H7 (cell line): Measurements from ENCODE around the gene C5orf58. TPM values are rescaled to one million over a fixed set of nuclear protein-coding genes. Genes with fewer than 3 reads are reported as not detected.

Experiments used
- DNase-seq: peaks from one replicate; pipeline ENCODE4 v3.0.0; 2012
- H3K27me3 ChIP-seq: 2 replicates; pipeline ENCODE4 v1.6.0; 2011; ENCODE audit warnings: mild to moderate bottlenecking, low read length; ENCODE audit not compliant: control insufficient read depth, insufficient read depth
- H3K36me3 ChIP-seq: replicated peaks from 2 replicates; pipeline ENCODE4 v1.5.1; 2011; ENCODE audit warnings: low read length; ENCODE audit not compliant: control insufficient read depth, insufficient read depth
- H3K4me3 ChIP-seq: 2 replicates; pipeline ENCODE4 v1.5.1; 2011; ENCODE audit warnings: low read depth, mild to moderate bottlenecking, control low read depth, low read length, moderate library complexity; ENCODE audit not compliant: insufficient read depth
- total RNA-seq: library from RNA; depleted of rRNA; stranded (reverse); fragments of >200 nt; shearing (Covaris generic); gene quantifications from 2 replicates; pipeline ENCODE4 v1.2.3, GENCODE V29; 2014

The C5orf58 gene
- total RNA-seq, 1 experiment from 2014 or later = 4.3 TPM

DNA sequence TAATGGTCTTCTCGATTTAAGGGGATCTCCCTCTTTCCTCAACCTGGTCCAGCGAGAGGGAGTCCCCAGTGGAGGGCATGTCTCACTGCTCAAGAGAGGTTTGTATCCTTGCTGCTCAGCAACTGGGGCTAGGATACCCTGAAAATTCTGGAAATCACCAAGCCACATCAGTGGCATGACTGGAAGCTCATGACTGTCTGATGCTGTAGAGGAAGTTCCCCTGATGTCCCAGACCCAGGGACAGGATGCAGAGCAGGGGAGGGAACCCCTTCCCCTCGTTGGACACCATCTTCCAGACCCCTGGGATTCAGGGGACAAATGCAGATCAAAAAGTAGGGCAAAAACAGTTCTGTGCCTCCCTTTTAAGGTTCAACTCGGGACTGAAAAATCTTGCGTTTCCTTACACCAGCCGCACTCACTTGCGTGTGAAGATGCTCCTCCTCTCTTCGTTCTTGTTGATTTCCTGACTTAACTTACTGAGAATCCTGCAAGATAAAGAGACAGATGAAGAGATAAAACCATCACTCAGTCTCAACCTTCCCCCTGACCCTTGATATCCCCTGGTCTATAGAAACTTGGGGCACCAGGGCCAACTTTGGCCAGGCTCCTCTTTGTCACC, 42.7 kb downstream of the C5orf58 start:
- Histone ChIP-seq H3K36me3 (no peaks in the 10 kb centered on the region), H3K27me3 (peaks cover 3% of the 10 kb centered on the region), H3K4me3 (no peak overlapping the region)
- DNase-seq = no peak

DNA sequence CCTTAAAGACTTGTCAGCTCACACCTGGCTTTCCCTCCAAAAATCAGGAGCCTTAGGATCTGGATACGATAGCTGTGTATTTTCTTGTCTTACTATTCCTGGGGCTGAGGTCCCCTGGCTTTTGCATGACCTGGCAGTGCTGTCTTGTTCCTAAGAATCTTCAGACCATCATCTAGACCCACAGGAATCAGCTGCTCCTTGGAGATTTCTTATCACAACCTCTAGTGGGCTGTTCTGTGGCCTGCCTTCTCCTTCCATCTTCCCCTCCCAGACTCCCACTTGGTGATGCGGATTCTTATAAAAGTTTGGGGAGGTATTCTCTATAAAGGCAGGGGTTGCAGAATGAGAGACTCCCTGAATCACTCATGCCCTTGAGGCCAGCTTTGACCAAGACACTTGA, 43.4 kb downstream of the C5orf58 start:
- peaks cover 3% of the 10 kb centered on the region for H3K27me3 ChIP-seq
- H3K36me3 ChIP-seq = no peaks in the 10 kb centered on the region
- no peak overlapping the region for H3K4me3 ChIP-seq
- DNase-seq = no peak

DNA sequence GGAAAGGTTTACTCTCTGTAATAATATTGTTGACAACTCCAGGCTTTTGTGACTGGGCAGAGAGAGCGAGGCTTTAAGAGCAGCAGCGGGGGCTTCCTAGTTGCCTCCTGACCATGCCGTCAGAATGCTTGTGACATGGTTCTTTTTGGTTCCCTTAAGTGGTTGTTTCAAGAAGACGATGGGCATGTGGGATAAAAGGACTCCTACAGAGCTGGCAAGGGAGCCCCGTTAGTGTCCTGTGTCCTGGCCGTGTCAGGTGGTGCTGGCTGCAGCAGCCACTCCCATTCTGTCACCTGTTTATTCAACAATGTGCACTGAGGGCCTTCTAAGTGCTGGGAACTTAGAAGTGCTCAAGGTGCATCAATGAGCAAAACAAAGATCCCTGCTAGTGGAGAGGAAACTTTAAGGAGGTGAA, 45.1 kb downstream of the C5orf58 start:
- peaks cover 3% of the 10 kb centered on the region for H3K27me3 ChIP-seq
- DNase-seq = no peak
- H3K4me3 ChIP-seq = no peak overlapping the region
- no peaks in the 10 kb centered on the region for H3K36me3 ChIP-seq

DNA sequence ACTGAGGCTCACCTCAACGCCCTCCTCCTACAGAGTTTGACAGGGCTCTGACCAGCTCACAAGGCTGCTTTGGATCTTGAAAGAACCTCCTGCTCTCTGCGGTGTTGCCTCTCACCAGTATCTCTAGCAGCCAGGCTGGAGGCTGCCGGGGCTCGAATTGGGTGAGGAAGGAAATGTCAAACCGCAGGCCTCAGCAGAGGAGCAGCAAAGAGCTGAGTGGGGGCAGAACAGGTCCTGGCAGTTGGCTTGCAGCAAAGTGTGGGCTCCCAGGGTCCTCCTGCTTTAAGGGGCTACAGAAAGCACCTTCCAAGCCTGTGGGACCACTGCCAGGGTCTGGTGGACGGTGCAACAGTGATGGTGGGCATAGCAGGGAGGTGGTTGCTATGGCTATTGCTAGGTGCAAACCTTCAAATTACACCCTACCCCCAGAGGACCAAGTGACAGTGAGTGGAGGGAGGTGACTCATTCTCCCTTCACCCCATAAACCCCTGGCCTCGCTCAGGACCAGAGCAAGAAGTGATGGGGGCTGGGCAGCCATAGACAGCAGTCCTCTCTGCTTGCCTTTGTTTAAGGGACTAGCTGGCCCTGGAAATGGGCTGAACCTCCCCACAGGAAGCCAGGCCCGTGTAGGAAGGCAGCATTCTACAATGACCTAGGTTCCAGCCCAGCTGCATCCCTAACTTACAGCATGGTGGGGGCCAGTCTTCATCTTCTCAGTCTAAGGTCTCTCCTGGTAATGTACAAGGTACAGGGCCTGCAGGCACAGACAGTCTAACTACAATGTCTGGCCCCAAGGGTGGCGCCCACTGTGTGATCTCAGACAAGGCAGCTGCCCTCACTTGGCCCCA, 46.0 kb downstream of the C5orf58 start:
- Histone ChIP-seq H3K4me3 (no peak overlapping the region), H3K36me3 (no peaks in the 10 kb centered on the region), H3K27me3 (peaks cover 3% of the 10 kb centered on the region)
- no peak for DNase-seq

DNA sequence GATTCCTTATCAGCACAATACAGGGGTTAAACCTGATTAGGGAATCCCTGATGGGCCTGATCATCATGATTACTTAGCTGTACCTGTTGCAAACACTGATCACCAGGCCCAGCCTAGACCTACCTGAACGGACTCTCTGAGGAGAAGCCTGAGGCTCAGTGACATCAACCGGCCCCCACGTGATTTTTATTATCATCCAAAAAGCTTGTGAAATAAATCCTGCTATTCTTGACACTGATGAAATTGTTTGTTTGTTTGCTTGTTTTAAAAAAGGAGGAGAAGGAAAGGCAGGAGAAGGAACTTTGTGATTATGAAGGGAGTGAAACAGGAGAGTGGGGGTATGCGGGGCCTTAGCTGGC, 46.7 kb downstream of the C5orf58 start:
- Histone ChIP-seq H3K27me3 (peaks cover 3% of the 10 kb centered on the region), H3K4me3 (no peak overlapping the region), H3K36me3 (no peaks in the 10 kb centered on the region)
- DNase-seq = no peak

DNA sequence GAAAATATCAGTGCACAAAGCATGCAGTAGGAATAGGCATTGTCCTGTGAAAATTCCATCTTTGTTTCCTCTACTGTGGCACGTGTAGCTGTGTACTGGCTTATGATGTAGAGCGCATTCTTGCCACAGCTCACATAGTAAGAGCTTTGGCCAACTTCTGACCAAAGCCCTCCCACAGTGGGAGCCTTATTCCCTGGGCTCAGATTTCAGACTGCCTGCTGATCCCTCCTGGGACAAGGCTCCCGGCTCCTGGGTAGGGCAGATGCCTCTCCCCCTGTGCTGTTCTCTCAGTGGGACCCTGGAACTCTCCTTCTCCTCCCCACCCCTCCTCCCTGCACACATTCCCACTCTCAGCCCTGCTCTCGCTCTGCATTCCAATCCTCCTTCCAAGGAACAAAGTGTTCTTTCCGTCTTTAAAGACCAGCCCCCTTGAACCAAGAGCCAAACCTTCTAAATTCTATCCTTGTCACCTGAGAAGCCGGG, 47.3 kb downstream of the C5orf58 start:
- H3K27me3 ChIP-seq = peaks cover 3% of the 10 kb centered on the region
- peak; percentile 67 for DNase-seq
- H3K4me3 ChIP-seq = no peak overlapping the region
- H3K36me3 ChIP-seq = no peaks in the 10 kb centered on the region

DNA sequence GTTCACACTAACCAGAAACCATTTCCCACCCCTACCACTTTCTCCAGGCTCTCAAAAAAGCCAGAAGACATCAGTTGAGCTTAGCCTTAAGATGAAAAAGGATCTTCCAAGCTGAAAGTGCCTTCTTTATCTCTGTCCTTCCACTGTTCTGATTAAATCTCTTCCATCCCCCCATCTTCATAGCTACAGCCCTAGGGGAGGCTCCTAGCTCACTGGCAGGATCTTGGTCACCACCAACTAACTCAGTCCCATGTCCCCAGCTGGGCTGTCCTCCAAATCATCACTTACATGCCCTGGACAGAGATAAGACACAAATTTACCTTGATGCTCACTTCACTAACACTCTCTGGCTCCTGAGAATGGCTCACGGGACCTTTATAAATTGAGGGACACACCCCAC, 50.5 kb downstream of the C5orf58 start:
- DNase-seq = no peak
- H3K36me3 ChIP-seq = no peaks in the 10 kb centered on the region
- H3K27me3 ChIP-seq = no peaks in the 10 kb centered on the region
- no peak overlapping the region for H3K4me3 ChIP-seq

DNA sequence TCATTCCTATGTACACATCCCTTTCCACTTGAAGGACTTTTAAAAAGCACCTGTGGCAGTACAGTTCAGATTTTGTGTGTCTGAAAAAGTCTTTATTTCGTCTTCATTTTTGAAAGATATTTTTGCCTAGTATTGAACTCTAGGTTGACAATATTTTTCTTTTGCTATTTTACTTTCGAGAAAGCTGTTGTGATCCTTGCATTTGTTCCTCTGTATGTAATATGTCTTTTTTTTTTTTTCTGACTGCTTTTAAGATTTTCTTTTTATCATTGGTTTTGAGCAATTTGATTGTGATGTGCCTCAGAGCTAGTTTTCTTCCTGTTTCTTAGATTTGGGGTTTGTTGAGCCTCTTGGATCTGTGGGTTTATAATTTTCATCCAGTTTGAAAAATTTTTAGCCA, 51.4 kb downstream of the C5orf58 start:
- DNase-seq = no peak
- no peaks in the 10 kb centered on the region for H3K36me3 ChIP-seq
- no peaks in the 10 kb centered on the region for H3K27me3 ChIP-seq
- no peak overlapping the region for H3K4me3 ChIP-seq

DNA sequence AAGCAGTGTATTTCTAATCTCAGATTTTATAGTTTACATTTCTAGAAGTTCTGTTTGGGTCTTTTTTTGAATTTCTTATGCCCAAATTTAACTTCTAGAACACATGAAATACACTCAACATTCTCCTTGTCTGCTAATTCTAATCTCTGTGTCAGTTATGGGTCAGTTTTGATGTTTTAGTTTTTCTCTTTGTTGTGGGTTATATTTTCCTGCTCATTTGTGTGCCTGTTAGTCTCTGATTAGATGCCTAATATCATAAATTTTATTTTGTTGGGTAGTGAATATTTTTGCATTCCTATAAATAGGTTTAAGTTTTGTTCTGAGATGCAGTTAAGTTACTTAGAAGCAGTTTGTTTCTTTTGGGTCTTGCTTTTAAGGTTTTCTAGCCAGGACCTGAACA, 52.4 kb downstream of the C5orf58 start:
- H3K36me3 ChIP-seq = no peaks in the 10 kb centered on the region
- no peak for DNase-seq
- no peak overlapping the region for H3K4me3 ChIP-seq
- H3K27me3 ChIP-seq = no peaks in the 10 kb centered on the region

DNA sequence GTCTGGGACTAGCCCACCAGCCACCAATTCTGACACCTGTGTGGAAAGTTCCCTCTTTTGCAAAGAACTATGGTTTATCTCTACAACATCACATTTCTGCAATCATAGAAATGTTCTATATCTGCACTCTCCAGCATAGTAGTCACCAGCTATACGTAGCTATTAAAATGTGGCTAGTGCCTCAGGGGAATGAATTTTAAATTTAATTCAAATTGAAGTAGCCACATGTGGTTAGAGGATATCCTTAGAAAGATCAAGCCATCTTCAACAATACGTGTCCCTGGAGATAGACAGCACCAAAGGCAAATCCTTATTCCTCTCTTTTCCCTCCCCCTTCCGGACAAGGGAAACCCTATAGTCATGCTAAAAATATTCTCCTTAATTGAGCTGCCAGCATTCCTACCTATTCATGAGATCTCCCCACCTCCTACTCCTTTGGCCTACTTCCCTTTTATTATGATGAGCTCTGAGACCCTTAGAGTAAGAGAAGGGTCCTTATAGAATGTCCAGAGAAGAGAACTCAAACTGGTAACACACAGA, 53.7 kb downstream of the C5orf58 start:
- no peak overlapping the region for H3K4me3 ChIP-seq
- H3K36me3 ChIP-seq = no peaks in the 10 kb centered on the region
- DNase-seq = peak; percentile 29
- no peaks in the 10 kb centered on the region for H3K27me3 ChIP-seq

DNA sequence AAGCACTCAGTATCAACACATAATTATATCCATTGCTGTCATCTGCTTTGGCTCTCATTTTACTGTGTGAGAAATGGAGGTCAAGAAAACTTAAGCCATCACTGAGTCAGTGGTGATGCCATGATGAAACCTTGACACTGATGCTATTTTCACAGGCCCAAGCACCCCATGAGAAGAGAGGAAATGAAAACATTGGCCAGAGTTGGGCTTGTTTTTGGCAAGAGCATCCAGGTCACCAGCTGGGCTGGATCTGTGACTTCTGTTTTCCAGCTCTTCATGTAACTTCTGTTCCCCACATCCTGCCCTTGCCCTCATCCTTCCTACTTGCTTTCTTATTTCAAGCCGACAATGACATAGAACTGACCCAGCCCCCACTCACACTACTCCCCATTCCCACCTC, 54.7 kb downstream of the C5orf58 start:
- Histone ChIP-seq H3K27me3 (no peaks in the 10 kb centered on the region), H3K4me3 (no peak overlapping the region), H3K36me3 (no peaks in the 10 kb centered on the region)
- no peak for DNase-seq

DNA sequence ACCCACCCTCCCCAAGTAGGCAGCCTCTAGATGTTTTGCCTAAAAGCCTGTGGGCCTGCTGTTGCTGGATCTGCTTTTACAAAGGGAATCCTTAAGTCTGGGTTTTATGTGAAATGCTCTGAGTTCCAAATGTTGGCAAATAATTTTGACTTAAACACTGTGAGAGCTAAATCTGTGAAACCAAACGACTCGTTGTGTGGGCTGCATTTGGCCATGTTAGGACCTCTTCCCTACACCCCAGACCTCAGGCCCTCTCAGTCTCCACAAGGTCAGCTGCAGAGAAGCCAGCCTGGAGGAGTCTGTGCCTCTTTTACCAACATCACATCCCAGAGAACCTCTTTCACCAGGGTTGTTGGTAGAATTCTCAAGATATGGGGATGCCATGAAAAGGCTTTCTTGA, 55.4 kb downstream of the C5orf58 start:
- Histone ChIP-seq H3K36me3 (no peaks in the 10 kb centered on the region), H3K4me3 (no peak overlapping the region), H3K27me3 (no peaks in the 10 kb centered on the region)
- no peak for DNase-seq

DNA sequence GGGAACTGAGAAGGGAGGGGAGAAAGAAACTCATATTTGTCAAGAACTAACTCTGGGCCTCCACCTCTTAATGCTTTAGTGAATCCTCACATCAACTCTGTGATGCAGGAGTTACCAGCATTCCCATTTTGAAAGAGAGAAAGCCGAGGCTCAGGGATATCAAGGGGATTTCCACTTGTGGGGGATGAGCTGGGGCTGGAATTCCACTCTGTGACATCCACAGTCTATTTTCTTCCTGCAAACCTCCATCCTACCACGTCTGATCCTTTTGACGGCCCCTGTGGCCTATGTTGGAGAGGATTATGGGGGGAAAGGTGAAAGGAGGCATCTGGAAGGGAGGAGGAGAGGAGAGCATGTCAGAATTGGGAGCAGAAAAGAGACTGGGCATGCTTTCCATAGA, 55.8 kb downstream of the C5orf58 start:
- H3K4me3 ChIP-seq = no peak overlapping the region
- H3K36me3 ChIP-seq = no peaks in the 10 kb centered on the region
- H3K27me3 ChIP-seq = no peaks in the 10 kb centered on the region
- DNase-seq = no peak

DNA sequence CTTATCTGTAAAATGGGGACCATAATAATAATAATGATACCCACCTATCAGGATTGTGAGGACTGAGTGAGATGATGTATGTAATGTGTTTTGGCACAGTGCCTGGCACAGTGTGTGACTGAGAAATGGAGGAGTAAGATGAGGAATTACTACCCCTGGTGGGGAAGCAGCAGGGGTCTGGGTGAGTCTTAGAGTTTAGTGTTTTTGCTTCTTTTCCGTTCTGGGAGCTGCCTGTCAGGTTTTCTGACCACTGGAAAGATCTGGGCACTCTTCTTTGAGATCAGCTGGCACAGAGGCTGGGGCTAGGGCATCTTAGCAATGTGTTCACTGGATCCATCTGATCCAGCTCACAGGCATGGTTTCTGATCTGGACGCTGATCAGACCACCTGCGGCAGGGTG, 56.3 kb downstream of the C5orf58 start:
- no peaks in the 10 kb centered on the region for H3K27me3 ChIP-seq
- no peaks in the 10 kb centered on the region for H3K36me3 ChIP-seq
- DNase-seq = no peak
- H3K4me3 ChIP-seq = no peak overlapping the region

DNA sequence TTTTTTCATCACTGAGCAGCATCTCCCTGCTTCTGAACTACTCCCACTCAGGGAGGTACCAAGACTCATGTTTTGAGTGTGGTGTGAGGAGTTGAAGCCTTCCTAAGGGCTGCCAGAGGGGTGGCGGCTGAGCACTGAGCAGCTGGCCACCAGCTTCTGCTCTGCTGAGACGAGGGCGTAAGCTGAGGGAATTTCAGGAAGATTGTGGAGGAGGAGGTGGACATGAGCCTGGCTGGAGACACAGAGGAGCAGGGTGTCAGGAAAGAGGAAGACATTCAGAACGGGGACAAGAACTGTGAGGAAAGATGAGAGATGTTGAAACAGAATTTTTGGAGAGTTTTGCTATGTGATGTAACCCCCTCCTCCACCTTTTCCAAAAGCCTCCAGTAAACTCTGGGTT, 57.0 kb downstream of the C5orf58 start:
- no peak overlapping the region for H3K4me3 ChIP-seq
- H3K36me3 ChIP-seq = no peaks in the 10 kb centered on the region
- no peaks in the 10 kb centered on the region for H3K27me3 ChIP-seq
- DNase-seq = no peak
